Peyer's patch (tissue), 4 donors: Measurements from ENCODE around the gene TOB2. TPM values are rescaled to one million over a fixed set of nuclear protein-coding genes. Genes with fewer than 3 reads are reported as not detected.

ENCODE experiments used
- DNase-seq, 3 donors: peaks; one replicate each; pipeline ENCODE4 v3.0.0-alpha.2; 2017 to 2019
- H3K27ac ChIP-seq, 4 donors: fragments of 200-600 bp; sonication (generic); one replicate each; pipeline ENCODE4 v1.5.1; 2016 to 2019
- H3K27me3 ChIP-seq, 2 donors: fragments of 200-600 bp; sonication (generic); one replicate each; pipeline ENCODE4 v1.5.1; 2019
- H3K36me3 ChIP-seq, 3 donors: fragments of 200-600 bp; sonication (generic); one replicate each; pipeline ENCODE4 v1.5.1; 2016 to 2019
- H3K4me1 ChIP-seq, 4 donors: fragments of 200-600 bp; sonication (generic); one replicate each; pipeline ENCODE4 v1.5.1; 2016 to 2019
- H3K4me3 ChIP-seq, 4 donors: fragments of 200-600 bp; sonication (generic); 1 replicate in 3 of 4; 2 replicates in 1 of 4; pipeline ENCODE4 v1.5.1; 2016 to 2019; ENCODE audit warnings: mild to moderate bottlenecking in 1 of 4
- H3K9me3 ChIP-seq, 4 donors: fragments of 200-600 bp; sonication (generic); one replicate each; pipeline ENCODE4 v1.5.1; 2016 to 2019; ENCODE audit warnings: mild to moderate bottlenecking in 1 of 4
- CTCF ChIP-seq, 6 experiments: fragments of 450-650 bp in 4 of 6; fragments of 200-600 bp in 2 of 6; sonication (generic) in 1 of 6; IDR thresholded peaks; one replicate each; pipeline ENCODE4 v1.5.1; 2017 to 2019; ENCODE audit warnings: antibody characterized with exemption in 6 of 6, mild to moderate bottlenecking in 3 of 6, moderate library complexity in 1 of 6
- POLR2A ChIP-seq, 2 donors: fragments of 450-650 bp; IDR thresholded peaks; one replicate each; pipeline ENCODE4 v1.5.1; 2017; ENCODE audit warnings: antibody characterized with exemption in 2 of 2, mild to moderate bottlenecking in 2 of 2, moderate library complexity in 2 of 2
- total RNA-seq, 4 donors: library from RNA; depleted of rRNA; stranded (reverse); fragments of >200 nt; gene quantifications; one replicate each; pipeline ENCODE4 v1.1.0, GENCODE V29; 2016

Gene TOB2
- total RNA-seq, 4 donors from 2014 or later, result 18.2 to 78.6 (median 74.4) TPM

DNA sequence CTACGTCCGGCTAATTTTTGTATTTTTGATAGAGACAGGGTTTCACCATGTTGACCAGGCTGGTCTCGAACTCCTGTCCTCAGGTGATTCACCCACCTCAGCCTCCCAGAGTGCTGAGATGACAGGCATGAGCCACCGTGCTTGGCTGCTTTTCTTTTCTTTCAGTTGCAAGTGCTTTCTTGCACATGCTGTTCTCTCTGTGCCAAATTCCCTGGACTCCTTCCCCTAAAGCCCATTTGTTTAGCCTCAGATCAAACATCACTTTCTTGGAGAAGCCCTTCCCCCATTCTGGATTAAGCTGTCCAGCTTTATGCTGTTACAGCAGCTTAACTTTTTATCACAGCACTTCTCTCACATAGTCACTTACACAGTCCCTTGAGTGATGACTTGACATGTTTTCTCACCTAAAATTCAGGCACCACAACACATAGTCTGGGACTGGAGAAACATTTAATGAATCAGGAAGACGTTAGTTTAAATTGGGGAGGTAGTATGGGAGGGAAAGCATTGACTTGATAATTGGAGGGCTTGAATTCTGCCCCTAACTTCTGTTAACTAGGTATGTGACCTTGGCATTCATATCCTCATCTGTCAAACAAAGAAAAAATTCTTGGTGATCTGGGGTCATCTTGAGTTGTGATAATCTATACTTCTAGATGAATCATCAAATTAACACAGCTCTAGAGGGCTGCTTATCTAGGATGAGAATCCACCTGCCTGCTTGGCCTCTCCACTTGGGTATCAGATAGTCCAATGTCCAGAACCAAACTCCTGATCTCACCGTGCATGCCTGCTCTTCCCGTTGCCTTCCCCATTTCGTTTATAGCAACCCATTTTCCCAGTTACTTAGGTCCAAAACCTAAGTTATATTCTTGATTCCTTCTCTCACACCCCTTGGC lies 40.7 kb upstream of the TOB2 start:
- H3K36me3 ChIP-seq, result peaks cover 0 to 16% (median 0%) of the 10 kb centered on the region in 3 donors

GRCh38 chr22:41485033-41485432 lies 38.4 kb upstream of the TOB2 start:
- Histone ChIP-seq H3K4me3 (peak overlapping the region in 1 of 4 donors; percentile 15), H3K4me1 (peaks cover 0 to 88% (median 10%) of the 10 kb centered on the region in 4 donors), H3K36me3 (peaks cover 0 to 8% (median 0%) of the 10 kb centered on the region in 3 donors), H3K9me3 (no peaks in the 10 kb centered on the region), H3K27ac (peak overlapping the region in 3 of 4 donors; percentile 56 to 84 (median 83)), H3K27me3 (no peaks in the 10 kb centered on the region)
- TF ChIP-seq POLR2A (IDR thresholded peaks at IDR 0.05), result no peak
- no peak for TF ChIP-seq CTCF (IDR thresholded peaks at IDR 0.05)
- peak in 2 of 3 donors; percentile 71 to 77 for DNase-seq

More for the DNA sequence above, 40.7 kb upstream of the TOB2 start:
- Histone ChIP-seq H3K27ac (peak overlapping the region in 3 of 4 donors; percentile 20 to 83 (median 72)), H3K9me3 (no peaks in the 10 kb centered on the region), H3K4me3 (no peak overlapping the region), H3K4me1 (peaks cover 0 to 85% (median 4%) of the 10 kb centered on the region in 4 donors), H3K27me3 (no peaks in the 10 kb centered on the region)
- no peak for TF ChIP-seq CTCF (IDR thresholded peaks at IDR 0.05)
- TF ChIP-seq POLR2A (IDR thresholded peaks at IDR 0.05), result no peak
- peak in 2 of 3 donors; percentile 21 to 59 for DNase-seq

DNA sequence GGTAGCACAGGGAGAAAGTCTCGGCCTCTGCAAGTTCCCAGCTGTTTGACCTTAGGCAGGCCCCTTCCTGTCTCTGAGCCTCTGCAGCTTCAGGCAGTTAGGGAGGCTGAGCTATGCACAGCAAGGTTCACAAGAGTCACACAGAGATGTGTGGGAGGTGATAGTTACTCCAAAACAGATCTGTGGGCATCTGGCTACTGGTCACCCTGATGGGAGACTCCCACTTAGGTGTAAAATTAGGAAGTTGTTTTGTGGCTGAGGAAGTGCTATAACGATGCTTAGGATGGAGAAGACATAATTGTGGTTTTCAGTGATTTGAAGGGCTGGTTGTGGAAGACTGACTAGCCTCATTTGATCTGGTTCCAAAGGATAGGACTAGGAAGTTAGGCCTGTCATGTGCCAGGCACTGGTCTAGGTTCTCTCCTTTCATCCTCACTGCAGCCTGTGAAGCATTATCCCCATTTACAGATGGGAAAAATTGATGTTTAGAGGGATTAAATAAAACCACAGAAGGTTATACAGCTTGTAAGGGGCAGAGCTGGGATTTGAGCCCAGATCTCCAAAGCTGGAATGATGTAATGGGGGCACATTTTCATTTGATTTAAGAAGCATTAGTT lies 35.8 kb upstream of the TOB2 start:
- peaks cover 0 to 84% (median 13%) of the 10 kb centered on the region in 4 donors for H3K4me1 ChIP-seq
- H3K36me3 ChIP-seq, result peaks cover 0 to 4% (median 0%) of the 10 kb centered on the region in 3 donors
- no peaks in the 10 kb centered on the region for H3K9me3 ChIP-seq
- TF ChIP-seq CTCF (IDR thresholded peaks at IDR 0.05), result no peak
- no peak for TF ChIP-seq POLR2A (IDR thresholded peaks at IDR 0.05)
- H3K27ac ChIP-seq, result peak overlapping the region in 3 of 4 donors; percentile 36 to 69 (median 41)
- no peak overlapping the region for H3K4me3 ChIP-seq
- H3K27me3 ChIP-seq, result no peaks in the 10 kb centered on the region
- no peak for DNase-seq

DNA sequence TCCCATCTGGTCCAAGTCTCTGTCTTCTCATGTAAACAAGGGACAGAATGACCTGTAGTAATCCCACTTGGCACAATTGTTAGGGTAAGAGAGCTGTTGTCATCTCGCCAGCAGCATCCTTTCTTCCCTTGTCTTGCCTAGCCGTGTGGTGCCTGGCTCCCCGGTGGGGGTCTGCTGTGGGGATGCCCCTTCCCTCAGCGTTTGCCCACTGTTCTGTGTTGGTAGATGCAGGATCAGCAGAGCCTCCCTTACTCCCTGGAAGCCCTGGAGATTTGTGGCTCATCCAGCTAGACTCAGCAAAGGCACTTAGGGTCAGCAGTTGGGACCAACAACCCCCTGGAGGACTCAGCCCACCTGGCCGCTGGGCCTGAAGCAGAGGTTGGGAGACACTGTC lies 35.3 kb upstream of the TOB2 start:
- H3K4me3 ChIP-seq, result no peak overlapping the region
- H3K27me3 ChIP-seq, result no peaks in the 10 kb centered on the region
- no peaks in the 10 kb centered on the region for H3K9me3 ChIP-seq
- peak in 1 of 3 donors; percentile 24 for DNase-seq
- no peak for TF ChIP-seq POLR2A (IDR thresholded peaks at IDR 0.05)
- peaks cover 0 to 4% (median 0%) of the 10 kb centered on the region in 3 donors for H3K36me3 ChIP-seq
- H3K27ac ChIP-seq, result peak overlapping the region in 3 of 4 donors; percentile 36 to 69 (median 41)
- H3K4me1 ChIP-seq, result peaks cover 0 to 79% (median 10%) of the 10 kb centered on the region in 4 donors

DNA sequence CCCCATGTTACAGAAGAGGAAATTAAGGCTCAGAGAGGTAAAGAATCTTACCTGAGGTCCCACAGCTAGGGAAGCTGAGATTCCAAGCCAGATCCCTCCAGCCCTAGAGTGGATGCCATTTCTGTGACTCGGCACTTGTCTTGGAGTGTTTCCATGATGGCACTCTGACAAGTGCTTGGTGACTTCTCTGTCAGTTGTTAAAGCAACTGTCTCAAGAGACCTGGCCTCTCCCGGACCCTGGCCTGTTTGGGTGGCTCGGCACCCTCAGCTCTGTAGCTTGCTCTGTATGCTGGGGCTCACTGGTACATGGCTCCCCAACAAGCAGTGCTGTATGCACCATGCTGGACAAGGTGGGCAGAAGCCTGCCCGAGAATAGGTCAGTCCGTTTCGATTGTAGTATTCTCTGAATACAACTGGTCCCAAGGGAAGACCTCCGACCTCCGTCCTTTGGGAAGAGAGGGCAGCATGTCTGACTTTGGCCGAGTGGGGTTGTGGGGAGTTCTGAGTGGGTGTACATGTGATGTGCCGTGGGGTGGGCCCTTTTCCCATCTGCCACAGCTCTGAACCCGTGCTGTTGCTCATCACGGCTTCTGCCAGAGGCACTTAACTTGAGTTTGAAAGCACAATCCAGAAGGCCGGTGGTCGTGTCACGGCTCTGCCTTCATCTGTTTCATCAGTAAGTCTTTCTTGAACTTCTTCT lies 34.7 kb upstream of the TOB2 start:
- TF ChIP-seq CTCF (IDR thresholded peaks at IDR 0.05) (no peak), POLR2A (IDR thresholded peaks at IDR 0.05) (no peak)
- no peak overlapping the region for H3K4me3 ChIP-seq
- H3K9me3 ChIP-seq, result no peaks in the 10 kb centered on the region
- H3K27me3 ChIP-seq, result no peaks in the 10 kb centered on the region
- H3K4me1 ChIP-seq, result peaks cover 0 to 73% (median 9%) of the 10 kb centered on the region in 4 donors
- peaks cover 0 to 4% (median 0%) of the 10 kb centered on the region in 3 donors for H3K36me3 ChIP-seq
- H3K27ac ChIP-seq, result peak overlapping the region in 3 of 4 donors; percentile 1 to 69 (median 36)
- DNase-seq, result peak in 1 of 3 donors; percentile 39
